DMS114 treated with DMSO at 0.1 percent for 48 hours (cell line): ENCODE measurements around the gene SMO.
"Not testable (repeated sequence)": the region's sequence is repeated elsewhere in the genome, so short reads cannot be mapped to it uniquely, and the experiment has no call there.

Experiments used
- DNase-seq: peaks from one replicate; lab custom pipeline; 2025; ENCODE audit not compliant: unreplicated experiment; lab: John Stamatoyannopoulos, UW

Gene SMO

DNA sequence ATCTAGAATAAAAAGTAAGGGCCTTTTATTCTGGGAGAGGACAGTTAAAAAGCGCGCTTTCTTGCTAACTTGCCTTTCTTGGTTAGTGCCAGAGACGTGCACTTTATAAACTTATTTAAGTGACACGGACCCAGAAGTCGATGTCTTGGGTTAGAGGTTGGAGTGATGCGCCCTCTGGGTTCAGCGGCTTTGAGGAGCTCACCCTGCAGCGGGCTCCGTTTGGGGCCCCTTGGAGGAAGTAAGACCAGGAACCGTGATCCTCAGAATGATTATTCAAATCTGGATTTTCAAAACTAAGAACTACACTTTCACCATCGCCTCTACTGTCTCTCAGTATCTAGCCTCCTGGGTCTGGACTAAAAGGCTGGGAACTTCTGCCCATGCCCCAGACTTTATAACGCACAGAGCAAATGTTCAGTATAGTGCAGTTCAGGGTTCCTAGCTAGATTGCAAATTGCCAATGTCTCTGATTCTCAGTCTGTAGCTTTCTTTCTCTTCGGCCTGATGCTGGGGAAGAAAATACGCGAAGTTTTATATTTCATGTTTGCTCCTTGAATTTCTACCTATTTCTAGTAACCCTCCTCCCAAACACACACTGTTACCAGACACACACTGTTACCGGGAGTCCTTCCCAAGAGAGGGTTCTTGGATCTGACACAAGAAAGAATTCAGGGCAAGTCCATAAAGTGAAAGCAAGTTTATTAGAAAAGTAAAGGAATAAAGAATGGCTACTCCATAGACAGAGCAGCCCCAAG, 18.6 kb upstream of the SMO start:
- no peak for DNase-seq

DNA sequence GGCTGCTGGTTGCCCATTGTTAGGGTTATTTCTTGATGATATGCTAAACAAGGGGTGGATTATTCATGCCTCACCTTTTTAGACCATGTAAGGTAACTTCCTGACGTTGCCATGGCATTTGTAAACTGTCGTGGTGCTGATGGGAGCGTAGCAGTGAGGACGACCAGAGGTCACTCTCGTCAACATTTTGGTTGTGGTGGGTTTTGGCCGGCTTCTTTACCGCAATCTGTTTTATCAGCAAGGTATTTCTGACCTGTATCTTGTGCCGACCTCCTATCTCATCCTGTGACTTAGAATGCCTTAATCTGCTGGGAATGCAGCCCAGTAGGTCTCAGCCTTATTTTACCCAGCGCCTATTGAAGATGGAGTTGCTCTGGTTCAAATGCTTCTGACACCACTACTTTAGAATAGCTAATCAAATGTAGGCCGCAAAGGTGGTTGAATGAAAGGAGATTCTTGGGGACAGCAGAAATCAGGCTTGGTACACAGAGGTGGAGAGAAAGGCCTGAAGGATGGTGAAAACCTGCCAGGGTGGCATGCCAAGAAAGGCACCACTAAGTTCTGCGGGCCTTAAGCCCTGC, 17.9 kb upstream of the SMO start:
- no peak for DNase-seq

DNA sequence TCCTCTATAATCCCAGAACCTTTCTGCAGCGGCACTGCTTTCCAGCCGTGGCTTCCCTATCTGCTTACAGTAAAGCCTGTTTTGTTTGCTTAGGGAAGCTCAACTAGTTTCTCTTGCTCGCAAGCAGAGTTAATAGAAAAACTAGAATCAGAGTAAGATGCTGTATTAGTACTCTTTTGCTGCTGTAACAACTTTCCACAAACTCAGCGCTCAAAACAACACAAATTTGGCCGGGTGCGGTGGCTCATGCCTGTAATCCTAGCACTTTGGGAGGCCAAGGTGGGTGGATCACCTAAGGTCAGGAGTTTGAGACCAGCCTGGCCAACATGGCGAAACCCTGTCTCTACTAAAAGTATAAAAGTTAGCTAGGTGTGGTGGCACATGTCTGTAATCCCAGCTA, 14.6 kb upstream of the SMO start:
- not testable (repeated sequence) for DNase-seq

DNA sequence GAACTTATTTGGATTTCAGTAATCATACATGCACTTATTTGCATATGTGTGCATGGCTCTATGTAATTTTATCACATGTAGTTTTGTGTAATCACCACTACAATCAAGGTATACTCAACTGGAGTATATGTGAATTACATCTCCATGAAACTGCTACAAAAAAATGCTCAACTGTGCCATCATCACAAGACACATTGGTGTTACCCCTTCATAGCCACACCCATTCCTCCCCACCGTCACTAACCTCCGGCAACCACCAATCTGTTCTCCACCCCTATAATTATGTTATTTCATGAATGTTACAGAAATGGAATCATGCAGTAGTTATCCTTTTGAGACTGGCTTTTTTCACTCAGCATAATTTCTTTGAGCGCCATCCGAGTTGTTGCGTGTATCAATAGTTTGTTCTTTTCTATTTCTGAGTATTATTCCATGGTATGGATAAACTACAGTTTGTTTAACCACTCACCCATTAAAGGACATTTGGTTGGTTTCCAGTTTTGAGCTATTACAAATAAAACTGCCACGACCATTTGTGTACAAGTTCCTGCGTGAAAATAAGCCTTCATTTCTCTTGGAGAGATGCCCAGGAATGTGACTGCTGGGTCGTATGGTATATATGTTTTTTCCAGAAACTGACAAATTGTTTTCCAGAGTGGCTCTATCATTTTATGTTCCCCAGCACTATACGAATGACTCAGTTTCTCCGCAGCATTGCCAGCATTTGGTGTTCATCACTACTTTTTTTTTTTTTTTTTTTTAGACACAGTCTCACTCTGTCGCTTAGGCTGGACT, 11.3 kb upstream of the SMO start:
- no peak for DNase-seq

DNA sequence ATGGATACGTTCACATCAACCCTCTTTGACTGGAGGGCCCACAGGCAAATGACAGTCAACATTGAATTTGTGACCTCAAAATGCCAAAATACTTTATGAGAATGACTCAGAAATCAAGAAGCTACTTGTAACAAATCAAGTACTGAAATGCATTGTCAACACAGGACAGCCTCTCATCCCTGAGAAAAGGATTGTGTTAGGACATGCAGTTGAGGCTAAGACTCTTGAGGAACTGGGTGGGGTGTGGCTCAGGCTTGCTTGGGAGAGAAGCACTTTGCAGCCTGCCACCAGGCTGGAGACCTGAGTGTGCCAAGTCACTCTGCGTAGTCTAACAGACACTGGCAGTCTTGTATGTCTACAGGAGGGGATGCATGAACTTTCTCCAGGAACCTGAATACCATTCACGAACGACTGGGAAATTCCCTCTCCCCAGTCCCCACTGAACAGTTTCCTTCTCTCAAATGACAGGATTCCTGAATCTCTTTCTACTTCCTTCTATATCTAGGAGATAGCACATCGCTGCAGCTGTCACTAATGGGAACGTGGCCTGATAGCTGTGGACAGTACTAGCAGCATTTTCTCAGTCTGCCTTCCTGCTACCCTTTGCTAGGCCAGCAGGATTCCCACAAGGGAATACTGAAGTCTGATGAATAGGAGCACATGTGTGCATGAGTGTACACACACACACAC, 3.3 kb upstream of the SMO start:
- DNase-seq: no peak

DNA sequence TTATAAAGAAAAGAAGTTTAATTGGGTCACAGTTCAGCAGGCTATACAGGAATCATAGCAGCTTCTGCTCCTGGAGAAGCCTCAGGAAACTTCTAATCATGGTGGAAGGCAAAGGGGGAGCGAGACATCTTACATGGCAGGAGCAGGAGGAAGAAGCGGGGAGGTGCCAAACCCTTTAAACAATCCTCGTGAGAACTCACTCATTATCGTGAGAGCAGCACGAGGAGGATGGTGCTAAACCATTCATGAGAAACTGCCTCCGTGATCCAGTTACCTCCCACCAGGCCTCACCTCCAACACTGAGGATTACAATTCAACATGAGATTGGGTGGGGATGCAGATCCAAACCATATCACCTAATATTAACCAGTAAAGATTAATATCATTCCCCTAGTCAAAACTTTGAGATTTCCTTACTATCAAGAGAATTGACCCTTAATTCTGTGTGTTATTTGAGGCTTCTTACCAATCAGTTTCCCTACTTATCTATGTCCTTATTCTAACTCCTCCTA, 1.6 kb upstream of the SMO start:
- DNase-seq: no peak

DNA sequence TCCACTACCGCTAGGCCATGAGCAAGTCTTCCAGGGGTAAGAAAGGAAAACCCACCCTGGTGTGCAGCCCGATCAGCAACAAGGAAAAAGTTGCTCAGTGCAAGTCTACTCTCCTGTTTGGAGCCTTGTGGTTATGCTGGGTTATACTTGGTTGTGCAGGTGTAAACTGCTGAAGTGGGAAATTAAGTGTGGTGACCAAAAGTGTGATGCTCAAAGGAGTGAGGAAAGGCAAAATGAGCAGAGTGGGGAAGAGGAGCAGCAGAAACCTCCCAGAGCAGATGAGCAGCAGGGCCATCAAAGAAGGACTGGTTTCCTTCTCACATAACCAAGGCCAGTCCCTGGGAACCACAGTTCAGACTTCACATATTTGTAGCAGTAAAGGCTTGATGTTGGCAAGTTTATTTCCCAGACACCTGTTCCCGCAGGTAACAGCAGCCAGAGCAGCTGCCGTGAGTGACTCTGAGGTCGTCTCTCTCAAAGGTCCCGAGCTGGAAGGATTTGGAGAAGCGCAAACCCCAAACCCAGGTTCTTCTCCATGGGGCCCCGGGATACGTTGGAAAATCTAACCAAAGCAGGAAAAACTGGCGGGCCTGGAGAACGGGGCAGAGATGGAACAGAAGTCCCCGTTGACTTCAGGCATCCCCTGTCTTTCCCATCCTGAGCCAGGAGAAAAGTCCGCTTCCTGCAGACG, 607 bp upstream of the SMO start:
- DNase-seq: no peak

DNA sequence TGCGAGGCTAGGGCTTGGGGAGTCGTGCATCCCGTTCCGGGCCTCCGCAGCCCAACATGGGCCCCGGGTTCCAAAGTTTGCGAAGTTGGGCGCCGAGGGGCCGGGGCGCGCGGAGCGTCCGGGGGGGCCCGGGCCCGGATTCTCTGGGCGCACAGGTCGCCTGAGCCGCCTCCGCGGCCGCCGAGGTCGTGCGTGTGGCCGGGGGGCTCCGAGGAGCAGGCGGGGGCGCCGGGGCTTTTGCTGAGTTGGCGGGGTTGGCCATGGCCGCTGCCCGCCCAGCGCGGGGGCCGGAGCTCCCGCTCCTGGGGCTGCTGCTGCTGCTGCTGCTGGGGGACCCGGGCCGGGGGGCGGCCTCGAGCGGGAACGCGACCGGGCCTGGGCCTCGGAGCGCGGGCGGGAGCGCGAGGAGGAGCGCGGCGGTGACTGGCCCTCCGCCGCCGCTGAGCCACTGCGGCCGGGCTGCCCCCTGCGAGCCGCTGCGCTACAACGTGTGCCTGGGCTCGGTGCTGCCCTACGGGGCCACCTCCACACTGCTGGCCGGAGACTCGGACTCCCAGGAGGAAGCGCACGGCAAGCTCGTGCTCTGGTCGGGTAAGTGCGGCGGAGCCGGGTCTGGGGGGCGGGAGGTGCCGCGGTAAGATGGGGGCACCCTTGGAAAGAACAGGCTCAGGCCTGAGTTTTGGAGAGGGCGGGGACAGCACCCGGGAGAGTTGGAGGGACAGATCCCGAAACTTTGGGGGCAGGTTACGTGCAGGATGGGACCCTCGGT, 643 bp downstream of the SMO start:
- DNase-seq: no peak

DNA sequence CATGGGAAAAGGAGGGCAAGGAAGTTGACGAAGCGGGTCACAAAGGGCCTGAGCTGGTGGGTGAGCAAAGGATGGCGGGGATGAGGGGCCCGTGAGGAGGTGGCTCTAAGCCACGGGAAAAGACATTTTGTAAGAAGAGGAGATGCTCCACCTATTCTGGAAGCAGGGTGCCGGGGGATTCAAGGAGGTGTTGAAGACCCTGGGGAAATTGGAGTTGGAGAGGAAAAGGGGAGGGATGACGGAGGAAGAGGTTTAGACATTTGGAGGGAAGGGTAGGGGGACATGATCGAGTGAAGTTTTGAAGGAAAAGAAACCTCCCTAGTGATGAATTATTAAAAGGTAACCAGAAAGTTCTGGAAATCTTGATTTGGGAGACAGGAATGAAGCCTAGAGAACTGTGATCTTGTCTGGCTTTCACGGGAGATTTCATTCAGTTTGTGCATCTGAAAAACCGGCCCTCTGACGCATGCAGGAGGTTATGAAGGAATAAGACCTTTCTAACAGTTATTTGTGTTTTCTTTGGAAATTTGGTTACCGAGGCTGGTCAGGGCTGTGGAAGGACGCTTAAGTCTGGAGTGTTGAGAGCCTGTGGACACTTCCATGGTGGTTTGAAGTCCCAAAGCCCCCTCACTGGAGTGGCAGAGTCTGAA, 1.4 kb downstream of the SMO start:
- DNase-seq: no peak

DNA sequence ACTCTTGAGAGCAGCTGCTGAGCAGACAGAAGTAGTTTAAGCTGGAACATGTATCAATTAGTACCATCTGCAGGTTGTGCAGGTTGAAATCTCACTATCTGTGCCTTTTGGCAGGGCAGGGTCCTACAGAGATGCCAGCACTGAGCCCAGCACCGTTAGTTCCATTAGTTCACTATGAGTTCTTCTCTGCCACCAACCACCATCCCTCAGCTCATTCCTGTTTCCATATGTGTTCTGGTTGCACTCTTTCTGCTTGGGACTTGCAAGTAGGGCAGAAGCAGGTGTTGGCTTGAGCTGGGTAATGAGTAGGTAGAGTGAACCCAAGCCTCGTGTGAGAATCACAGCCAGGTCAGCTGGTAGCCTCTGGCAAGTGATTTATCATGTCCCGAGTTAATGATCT, 2.8 kb downstream of the SMO start:
- no peak for DNase-seq

DNA sequence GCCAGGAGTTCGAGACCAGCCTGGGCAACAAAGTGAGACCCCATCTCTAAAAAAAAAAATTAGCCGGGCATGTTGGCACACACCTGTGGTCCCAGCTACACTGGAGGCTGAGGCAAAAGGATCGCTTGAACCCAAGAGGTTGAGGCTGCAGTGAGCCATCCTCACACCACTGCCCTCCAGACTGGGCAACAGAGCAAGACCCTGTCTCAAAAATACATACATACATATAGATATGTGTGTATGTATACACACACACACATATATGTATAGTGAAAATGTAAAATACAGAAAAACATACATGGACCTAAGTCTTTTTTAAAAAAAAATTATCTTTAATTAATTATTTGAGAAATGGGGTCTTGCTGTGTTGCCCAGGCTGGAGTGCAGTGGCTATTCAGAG, 5.5 kb downstream of the SMO start:
- DNase-seq: no peak

DNA sequence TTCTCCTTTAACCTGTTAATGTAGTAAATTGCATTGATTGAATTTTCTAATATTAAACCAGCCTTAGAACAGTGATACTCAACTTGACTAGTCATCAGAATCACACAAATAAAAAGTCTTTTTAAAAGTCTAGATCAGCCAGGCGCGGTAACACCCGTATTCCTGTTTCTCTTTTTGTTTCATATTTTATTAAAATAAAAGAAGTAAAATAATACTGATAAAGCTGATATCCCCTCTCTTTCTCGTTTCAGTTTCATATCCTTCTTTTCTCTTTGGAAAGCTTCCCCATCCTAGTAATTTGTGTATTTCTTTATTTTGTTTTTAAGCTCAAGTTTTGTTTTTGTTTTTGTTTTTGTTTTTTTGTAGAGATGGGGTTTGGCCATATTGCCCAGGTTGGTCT, 9.3 kb downstream of the SMO start:
- DNase-seq: no peak

DNA sequence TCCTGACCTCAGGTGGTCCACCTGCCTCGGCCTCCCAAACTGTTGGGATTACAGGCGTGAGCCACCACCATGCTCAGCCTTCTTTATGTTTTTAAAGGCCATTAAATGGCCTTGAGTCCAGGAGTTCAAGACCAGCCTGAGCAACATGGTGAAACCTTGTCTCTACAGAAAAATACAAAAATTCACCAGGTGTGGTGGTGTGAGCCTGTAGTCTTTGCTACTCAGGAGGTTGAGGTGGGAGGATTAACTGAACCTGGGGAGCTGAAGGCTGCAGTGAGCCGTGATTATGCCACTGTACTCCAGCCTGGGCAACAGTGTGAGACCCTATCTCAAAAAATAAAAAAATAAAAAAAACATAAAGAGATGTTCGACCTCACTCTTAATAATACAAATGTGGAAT, 11.0 kb downstream of the SMO start:
- no peak for DNase-seq

DNA sequence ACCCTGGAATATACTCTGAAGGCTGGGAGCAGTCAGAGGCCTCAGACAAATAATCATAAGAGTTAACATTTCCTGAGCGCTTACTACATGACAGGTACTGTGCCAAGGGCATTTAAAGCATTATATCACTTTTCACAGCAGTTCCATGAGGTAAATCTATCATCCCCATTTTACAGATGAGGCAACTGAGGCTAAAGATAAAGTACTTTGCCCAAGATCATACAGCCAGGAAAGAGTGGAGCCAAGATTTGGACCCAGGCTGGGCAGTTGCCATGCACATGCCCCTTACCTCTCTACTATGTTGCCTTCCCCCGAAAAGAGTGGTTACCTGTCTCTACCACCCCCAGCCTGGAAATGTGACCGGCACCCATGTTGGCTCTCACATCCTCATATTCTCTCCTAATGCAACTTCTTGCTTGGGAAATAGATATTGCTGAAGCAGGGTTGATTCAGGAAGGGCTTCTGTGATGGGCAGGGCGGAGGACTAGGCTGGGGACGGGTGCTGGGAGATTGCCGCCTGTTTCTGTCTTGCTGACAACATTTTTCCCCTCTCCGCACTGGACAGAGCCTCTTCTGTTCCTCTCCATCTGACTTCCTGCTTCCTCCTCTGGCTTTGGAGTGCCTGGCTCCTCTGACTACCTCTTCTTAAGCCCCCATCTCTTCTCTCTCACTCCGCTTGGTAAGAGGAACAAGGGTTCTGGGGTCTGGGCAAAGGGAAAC, 13.8 kb downstream of the SMO start:
- DNase-seq: no peak

DNA sequence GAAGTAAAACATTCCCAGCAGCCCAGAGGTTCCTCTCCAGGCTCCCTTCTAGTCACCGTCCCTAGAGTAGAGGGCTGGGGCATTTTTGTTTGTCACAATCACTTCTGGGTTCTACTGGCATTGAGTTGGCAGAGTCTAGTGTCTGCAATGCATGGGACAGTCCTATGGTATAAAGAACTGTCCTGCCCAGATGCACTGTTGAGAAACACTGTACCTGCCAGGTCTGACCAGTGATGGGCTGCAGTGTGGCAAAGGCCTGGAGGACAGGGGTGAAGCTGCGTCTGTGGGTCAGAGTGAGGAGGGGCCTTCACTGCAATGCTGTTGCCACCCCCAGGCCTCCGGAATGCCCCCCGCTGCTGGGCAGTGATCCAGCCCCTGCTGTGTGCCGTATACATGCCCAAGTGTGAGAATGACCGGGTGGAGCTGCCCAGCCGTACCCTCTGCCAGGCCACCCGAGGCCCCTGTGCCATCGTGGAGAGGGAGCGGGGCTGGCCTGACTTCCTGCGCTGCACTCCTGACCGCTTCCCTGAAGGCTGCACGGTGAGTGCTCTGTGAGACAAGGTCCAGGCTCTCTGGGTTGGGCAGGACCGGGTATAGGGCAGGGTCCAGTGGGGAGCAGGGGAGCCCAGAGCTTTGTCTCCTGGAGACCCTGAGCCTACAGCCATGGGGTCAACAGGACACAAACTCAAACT, 14.8 kb downstream of the SMO start:
- DNase-seq: no peak

DNA sequence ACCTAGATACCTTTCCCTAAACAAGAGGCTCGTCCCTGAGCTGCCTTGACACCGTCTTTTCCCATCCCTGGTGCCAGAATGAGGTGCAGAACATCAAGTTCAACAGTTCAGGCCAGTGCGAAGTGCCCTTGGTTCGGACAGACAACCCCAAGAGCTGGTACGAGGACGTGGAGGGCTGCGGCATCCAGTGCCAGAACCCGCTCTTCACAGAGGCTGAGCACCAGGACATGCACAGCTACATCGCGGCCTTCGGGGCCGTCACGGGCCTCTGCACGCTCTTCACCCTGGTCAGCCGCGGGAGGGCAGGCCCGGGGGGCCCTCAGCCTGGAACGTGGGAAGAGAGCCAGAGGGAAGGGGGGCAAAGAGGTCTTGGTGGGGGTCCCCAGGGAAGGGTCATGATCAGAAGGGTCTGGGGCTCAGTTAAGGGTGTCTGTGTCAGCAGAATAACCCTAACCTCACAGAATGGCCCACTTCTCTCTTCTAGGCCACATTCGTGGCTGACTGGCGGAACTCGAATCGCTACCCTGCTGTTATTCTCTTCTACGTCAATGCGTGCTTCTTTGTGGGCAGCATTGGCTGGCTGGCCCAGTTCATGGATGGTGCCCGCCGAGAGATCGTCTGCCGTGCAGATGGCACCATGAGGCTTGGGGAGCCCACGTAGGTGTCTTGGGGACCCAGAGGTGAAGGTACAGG, 16.8 kb downstream of the SMO start:
- no peak for DNase-seq

DNA sequence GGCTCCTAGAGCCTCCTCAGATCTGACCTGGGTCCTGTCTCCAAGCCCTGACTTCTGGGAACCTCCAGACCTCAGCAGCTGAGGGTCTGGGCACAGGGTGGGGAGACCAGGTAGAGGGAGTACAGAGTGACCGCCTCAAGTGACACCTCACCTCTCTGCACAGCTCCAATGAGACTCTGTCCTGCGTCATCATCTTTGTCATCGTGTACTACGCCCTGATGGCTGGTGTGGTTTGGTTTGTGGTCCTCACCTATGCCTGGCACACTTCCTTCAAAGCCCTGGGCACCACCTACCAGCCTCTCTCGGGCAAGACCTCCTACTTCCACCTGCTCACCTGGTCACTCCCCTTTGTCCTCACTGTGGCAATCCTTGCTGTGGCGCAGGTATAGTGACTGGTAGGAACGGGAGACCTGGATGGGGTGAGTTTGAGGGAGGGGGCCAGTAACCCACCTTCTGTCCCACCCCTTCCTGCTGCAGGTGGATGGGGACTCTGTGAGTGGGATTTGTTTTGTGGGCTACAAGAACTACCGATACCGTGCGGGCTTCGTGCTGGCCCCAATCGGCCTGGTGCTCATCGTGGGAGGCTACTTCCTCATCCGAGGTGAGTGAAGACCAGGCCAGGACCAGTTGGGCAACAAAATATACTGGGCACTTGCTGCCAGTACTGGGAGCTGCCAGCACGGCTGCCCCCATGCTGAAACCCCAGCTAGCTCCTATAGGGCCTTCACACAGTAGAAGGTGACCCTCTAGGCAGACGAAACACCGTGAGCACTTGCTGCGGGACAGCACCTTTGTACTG, 17.8 kb downstream of the SMO start:
- no peak for DNase-seq
